DND-41 (cell line): ENCODE results near the gene ARF1.

Experiments
- CTCF ChIP-seq: IDR thresholded peaks from 2 replicates; pipeline ENCODE4 v1.5.1; 2012; ENCODE audit warnings: borderline replicate concordance, low read length, moderate library complexity, mild to moderate bottlenecking; ENCODE audit not compliant: poor library complexity, severe bottlenecking; ENCODE audit errors: extremely low read depth
- EZH2 ChIP-seq: IDR thresholded peaks from 3 replicates; pipeline ENCODE4 v1.6.1; 2012; ENCODE audit warnings: borderline replicate concordance, low read depth, mild to moderate bottlenecking, moderate library complexity, low read length, inconsistent platforms; ENCODE audit not compliant: severe bottlenecking

DNA sequence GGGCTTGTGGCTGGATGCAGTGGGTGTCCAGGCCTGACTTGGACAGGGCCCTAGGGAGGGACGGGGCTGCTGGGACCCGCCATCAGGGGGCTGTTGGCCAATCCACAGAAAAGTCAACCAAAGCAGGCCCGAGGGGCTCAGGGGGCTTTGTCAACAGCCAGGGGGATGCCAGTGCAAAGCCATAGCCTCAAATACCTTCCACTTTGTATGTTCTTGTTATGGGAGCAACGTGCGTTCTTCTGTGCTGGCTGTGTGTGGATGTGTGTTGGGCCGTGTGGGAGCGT lies 35.4 kb upstream of the ARF1 start:
- TF ChIP-seq CTCF (no peak), EZH2 (no peak)
